ENCODE data around the gene DIS3L. TPM values are rescaled to one million over a fixed set of nuclear protein-coding genes. Genes with fewer than 3 reads are reported as not detected.
A peak's percentile ranks its signal among the peaks of the same experiment; 100 is the strongest.

DIS3L gene
- total and polyA plus RNA-seq, 2 of the 13 experiments (the other 11 are each of a cell fraction or from before 2014, with no cell fraction given) = 21.0 to 50.5 TPM

- peak in 1 of 2 experiments; percentile 38; a peak in 1 of 4 replicates for TF ChIP-seq ATF4 (CRISPR knock-in tag; IDR thresholded peaks at IDR 0.05)
- no peak for TF ChIP-seq EZH2 (conservative IDR thresholded peaks at IDR 0.05; ENCODE audit: low read depth, low read length)
- TF ChIP-seq HINFP (CRISPR knock-in tag; IDR thresholded peaks at IDR 0.05; ENCODE audit: low read depth) = peak; percentile 98
- TF ChIP-seq CREB3 (CRISPR knock-in tag; IDR thresholded peaks at IDR 0.05) = no peak
- TF ChIP-seq GATAD1 (CRISPR knock-in tag; IDR thresholded peaks at IDR 0.05) = peak; percentile 89
- TF ChIP-seq ZNF160 (CRISPR knock-in tag; IDR thresholded peaks at IDR 0.05) = no peak; the same call in 1 of the 2 replicates
- no peak for TF ChIP-seq ZNF484 (CRISPR knock-in tag; IDR thresholded peaks at IDR 0.05; ENCODE audit: borderline replicate concordance, low read depth)
- TF ChIP-seq NFYB (CRISPR knock-in tag; IDR thresholded peaks at IDR 0.05) = peak; percentile 56
- TF ChIP-seq ZMAT5 (CRISPR knock-in tag; IDR thresholded peaks at IDR 0.05; ENCODE audit: borderline replicate concordance, low read depth) = no peak
- TF ChIP-seq ZNF33A (CRISPR knock-in tag; IDR thresholded peaks at IDR 0.05; ENCODE audit: borderline replicate concordance) = no peak
- no peak; the same call in 1 of the 2 replicates for TF ChIP-seq HES4 (CRISPR knock-in tag; IDR thresholded peaks at IDR 0.05; ENCODE audit: borderline replicate concordance)
- TF ChIP-seq ARID5B (CRISPR knock-in tag; IDR thresholded peaks at IDR 0.05) = peak; percentile 48; the same call in 1 of the 2 replicates
- TF ChIP-seq HNRNPK (IDR thresholded peaks at IDR 0.05; ENCODE audit: low read depth, low read length, poor library complexity, severe bottlenecking) = no peak
- no peak for TF ChIP-seq SYNCRIP (IDR thresholded peaks at IDR 0.05; ENCODE audit: insufficient read depth, low read depth, low read length)
- peak; percentile 88 for TF ChIP-seq KMT2A (CRISPR knock-in tag; IDR thresholded peaks at IDR 0.05)
- peak; percentile 37; the same call in 1 of the 2 replicates for TF ChIP-seq ZNF83 (CRISPR knock-in tag; IDR thresholded peaks at IDR 0.05; ENCODE audit: borderline replicate concordance)
- no peak for TF ChIP-seq RBM22 (optimal IDR thresholded peaks at IDR 0.05; ENCODE audit: low read length)
- peak; percentile 79; the same call in 1 of the 2 replicates for TF ChIP-seq KLF15 (CRISPR knock-in tag; IDR thresholded peaks at IDR 0.05; ENCODE audit: borderline replicate concordance)
- TF ChIP-seq SAP130 (CRISPR knock-in tag; IDR thresholded peaks at IDR 0.05; ENCODE audit: low read depth) = peak; percentile 85
- TF ChIP-seq ATF7-NPFF (CRISPR knock-in tag; IDR thresholded peaks at IDR 0.05; ENCODE audit: low read depth) = peak; percentile 88; the same call in 1 of the 2 replicates
Observed at GRCh38 chr15:66356359-66357236, 63.2 kb downstream of the DIS3L start, which contains the start of gene TIPIN (continued).

Measured in HepG2 (cell line).